ENCODE data around the gene CCDC30.

Gene CCDC30

DNA sequence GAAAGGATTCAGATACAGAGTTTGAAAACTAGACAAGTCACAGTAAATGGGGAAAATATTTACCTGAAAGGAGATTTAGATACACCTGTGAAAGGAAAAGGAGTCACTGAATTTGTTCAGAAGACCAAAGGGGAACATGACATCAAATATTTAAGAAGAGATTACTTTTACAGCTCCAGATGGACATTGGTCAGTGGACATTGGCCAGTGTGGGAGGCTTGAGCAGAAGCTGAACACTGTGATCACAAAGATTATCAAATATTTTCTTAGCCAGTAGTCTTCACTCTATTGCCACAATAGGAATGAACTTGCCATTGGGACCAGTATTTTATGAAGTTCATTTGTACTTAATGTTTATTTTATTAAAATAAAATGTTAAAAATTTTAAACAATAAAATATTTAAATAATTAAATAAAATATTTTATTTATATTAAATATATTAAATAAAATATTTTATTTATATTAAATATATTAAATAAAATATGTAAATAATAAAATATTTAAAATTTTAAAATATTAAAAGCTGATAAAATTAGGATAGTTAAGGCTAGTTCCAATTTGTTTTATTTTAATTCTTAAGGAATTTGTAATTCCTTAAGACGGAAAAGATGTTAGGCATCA is 94.3 kb downstream of the CCDC30 start:
- no peak overlapping the region for H3K9ac ChIP-seq
- H2AFZ ChIP-seq (ENCODE audit: low read depth), result no peak overlapping the region
- H3K4me3 ChIP-seq (IDR thresholded peaks at IDR 0.05; ENCODE audit: insufficient read depth, low read depth, low read length), result no peak overlapping the region
- no peaks in the 10 kb centered on the region for H3K4me1 ChIP-seq (ENCODE audit: low read depth, poor library complexity, severe bottlenecking)
- H4K20me1 ChIP-seq (ENCODE audit: insufficient read depth), result no peaks in the 10 kb centered on the region
- no peak overlapping the region for H3K27ac ChIP-seq
- H3K4me2 ChIP-seq, result no peak overlapping the region
- TF ChIP-seq, protein P1, sequence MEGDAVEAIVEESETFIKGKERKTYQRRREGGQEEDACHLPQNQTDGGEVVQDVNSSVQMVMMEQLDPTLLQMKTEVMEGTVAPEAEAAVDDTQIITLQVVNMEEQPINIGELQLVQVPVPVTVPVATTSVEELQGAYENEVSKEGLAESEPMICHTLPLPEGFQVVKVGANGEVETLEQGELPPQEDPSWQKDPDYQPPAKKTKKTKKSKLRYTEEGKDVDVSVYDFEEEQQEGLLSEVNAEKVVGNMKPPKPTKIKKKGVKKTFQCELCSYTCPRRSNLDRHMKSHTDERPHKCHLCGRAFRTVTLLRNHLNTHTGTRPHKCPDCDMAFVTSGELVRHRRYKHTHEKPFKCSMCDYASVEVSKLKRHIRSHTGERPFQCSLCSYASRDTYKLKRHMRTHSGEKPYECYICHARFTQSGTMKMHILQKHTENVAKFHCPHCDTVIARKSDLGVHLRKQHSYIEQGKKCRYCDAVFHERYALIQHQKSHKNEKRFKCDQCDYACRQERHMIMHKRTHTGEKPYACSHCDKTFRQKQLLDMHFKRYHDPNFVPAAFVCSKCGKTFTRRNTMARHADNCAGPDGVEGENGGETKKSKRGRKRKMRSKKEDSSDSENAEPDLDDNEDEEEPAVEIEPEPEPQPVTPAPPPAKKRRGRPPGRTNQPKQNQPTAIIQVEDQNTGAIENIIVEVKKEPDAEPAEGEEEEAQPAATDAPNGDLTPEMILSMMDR (conservative IDR thresholded peaks at IDR 0.05; ENCODE audit: low read depth, low read length), result no peak
- no peaks in the 10 kb centered on the region for H3K27me3 ChIP-seq (ENCODE audit: insufficient read depth, low read depth)
- no peaks in the 10 kb centered on the region for H3K36me3 ChIP-seq (ENCODE audit: insufficient read depth)
- no peaks in the 10 kb centered on the region for H3K79me2 ChIP-seq (ENCODE audit: insufficient read depth, low read depth)

GRCh38 chr1:42567038-42567437 is 104.0 kb downstream of the CCDC30 start:
- no peaks in the 10 kb centered on the region for H3K36me3 ChIP-seq (ENCODE audit: insufficient read depth)

GRCh38 chr1:42576935-42577334 is 113.8 kb downstream of the CCDC30 start:
- TF ChIP-seq, protein P1 (conservative IDR thresholded peaks at IDR 0.05; ENCODE audit: low read depth, low read length), result no peak
- H3K27ac ChIP-seq, result no peak overlapping the region
- H3K9ac ChIP-seq, result no peak overlapping the region
- no peak overlapping the region for H2AFZ ChIP-seq (ENCODE audit: low read depth)
- no peaks in the 10 kb centered on the region for H3K79me2 ChIP-seq (ENCODE audit: insufficient read depth, low read depth)
- no peaks in the 10 kb centered on the region for H3K4me1 ChIP-seq (ENCODE audit: low read depth, poor library complexity, severe bottlenecking)
- no peaks in the 10 kb centered on the region for H3K36me3 ChIP-seq (ENCODE audit: insufficient read depth)
- no peaks in the 10 kb centered on the region for H4K20me1 ChIP-seq (ENCODE audit: insufficient read depth)
- no peak overlapping the region for H3K4me3 ChIP-seq (IDR thresholded peaks at IDR 0.05; ENCODE audit: insufficient read depth, low read depth, low read length)
- no peak overlapping the region for H3K4me2 ChIP-seq
- no peaks in the 10 kb centered on the region for H3K27me3 ChIP-seq (ENCODE audit: insufficient read depth, low read depth)

More at GRCh38 chr1:42567038-42567437, 104.0 kb downstream of the CCDC30 start:
- no peak overlapping the region for H3K27ac ChIP-seq
- H3K9ac ChIP-seq, result no peak overlapping the region
- no peaks in the 10 kb centered on the region for H3K27me3 ChIP-seq (ENCODE audit: insufficient read depth, low read depth)
- H3K4me1 ChIP-seq (ENCODE audit: low read depth, poor library complexity, severe bottlenecking), result no peaks in the 10 kb centered on the region
- no peak overlapping the region for H3K4me3 ChIP-seq (IDR thresholded peaks at IDR 0.05; ENCODE audit: insufficient read depth, low read depth, low read length)
- H3K79me2 ChIP-seq (ENCODE audit: insufficient read depth, low read depth), result no peaks in the 10 kb centered on the region
- H2AFZ ChIP-seq (ENCODE audit: low read depth), result no peak overlapping the region
- H4K20me1 ChIP-seq (ENCODE audit: insufficient read depth), result no peaks in the 10 kb centered on the region
- no peak overlapping the region for H3K4me2 ChIP-seq
- TF ChIP-seq, protein P1 (conservative IDR thresholded peaks at IDR 0.05; ENCODE audit: low read depth, low read length), result no peak

GRCh38 chr1:42586016-42586415 is 122.9 kb downstream of the CCDC30 start:
- TF ChIP-seq, protein P1 (conservative IDR thresholded peaks at IDR 0.05; ENCODE audit: low read depth, low read length), result no peak
- no peaks in the 10 kb centered on the region for H3K36me3 ChIP-seq (ENCODE audit: insufficient read depth)
- H3K27me3 ChIP-seq (ENCODE audit: insufficient read depth, low read depth), result no peaks in the 10 kb centered on the region
- H3K27ac ChIP-seq, result no peak overlapping the region
- H4K20me1 ChIP-seq (ENCODE audit: insufficient read depth), result no peaks in the 10 kb centered on the region
- H3K4me2 ChIP-seq, result no peak overlapping the region
- H3K79me2 ChIP-seq (ENCODE audit: insufficient read depth, low read depth), result no peaks in the 10 kb centered on the region
- H2AFZ ChIP-seq (ENCODE audit: low read depth), result no peak overlapping the region
- H3K4me1 ChIP-seq (ENCODE audit: low read depth, poor library complexity, severe bottlenecking), result no peaks in the 10 kb centered on the region
- no peak overlapping the region for H3K9ac ChIP-seq
- H3K4me3 ChIP-seq (IDR thresholded peaks at IDR 0.05; ENCODE audit: insufficient read depth, low read depth, low read length), result no peak overlapping the region

Data from KMS-11 (cell line).